K562 (cell line): ENCODE measurements around the gene KRT28. TPM values are rescaled to one million over a fixed set of nuclear protein-coding genes. Genes with fewer than 3 reads are reported as not detected.

Source experiments
- ATAC-seq: fragments of 200-7000 bp; cut with Tn5 transposase; 3 replicates; pipeline ENCODE4 v1.9.1; 2020; ENCODE audit warnings: moderate library complexity
- BruUV-seq: library from RNA; stranded (reverse); fragments of 400-500 nt; replicated peaks from 2 replicates; lab custom pipeline; 2021; lab: Mats Ljungman, UMichigan
- CTCF ChIA-PET: fragments of 300-600 bp; formaldehyde crosslinking; extraction: SDS; loops from one replicate; lab custom pipeline; 2021; ENCODE audit warnings: low intra/inter-chr PET ratio; lab: Yijun Ruan, JAX
- POLR2A ChIA-PET: fragments of 300-600, 350-650 bp; sonication (Branson Sonifier 250); formaldehyde crosslinking; extraction: SDS; loops from one replicate; lab custom pipeline; 2021; ENCODE audit warnings: antibody characterized with exemption, inconsistent platforms; lab: Yijun Ruan, JAX
- DNase-seq, 4 experiments: peaks; one replicate each; pipeline versions ENCODE4 v3.0.0 to v3.0.0-alpha.2; 2011 to 2018; ENCODE audit warnings: low spot score in 3 of 4, mixed read lengths in 3 of 4; ENCODE audit errors: extremely low read depth in 1 of 4
- FAIRE-seq: peaks from 2 replicates; lab custom pipeline; 2011; peaks lifted over from hg19 to GRCh38; lab: Jason Lieb, UNC
- H2AFZ ChIP-seq: 2 replicates; pipeline ENCODE4 v1.6.0; 2011; ENCODE audit warnings: low read depth, low read length, control low read depth, inconsistent platforms
- H3K27ac ChIP-seq: fragments of 200-600 bp; 3 replicates; pipeline ENCODE4 v1.8.0; 2011; ENCODE audit warnings: low read depth, mild to moderate bottlenecking, control low read depth, inconsistent platforms, low read length, moderate library complexity, mixed read lengths; ENCODE audit errors: extremely low read depth
- H3K27me3 ChIP-seq, 2 experiments: fragments of 300-600 bp in 1 of 2; 2 replicates in 1 of 2; 3 replicates in 1 of 2; pipeline versions ENCODE4 v1.6.0 to v1.8.0; 2011; ENCODE audit warnings: inconsistent platforms in 2 of 2, low read length in 2 of 2, mild to moderate bottlenecking in 1 of 2, mixed read lengths in 1 of 2, moderate library complexity in 1 of 2; ENCODE audit not compliant: control insufficient read depth in 2 of 2, insufficient read depth in 2 of 2
- H3K36me3 ChIP-seq: fragments of 300-600 bp; 3 replicates; pipeline ENCODE4 v1.8.0; 2011; ENCODE audit warnings: mild to moderate bottlenecking, low read length, inconsistent platforms; ENCODE audit not compliant: control insufficient read depth, insufficient read depth
- H3K4me1 ChIP-seq, 2 experiments: fragments of 200-600 bp in 1 of 2; replicated peaks in 1 of 2; 2 replicates in 1 of 2; 3 replicates in 1 of 2; pipeline versions ENCODE4 v1.5.1 to v1.8.0; 2011; ENCODE audit warnings: inconsistent platforms in 2 of 2, low read length in 2 of 2, mild to moderate bottlenecking in 1 of 2, mixed read lengths in 1 of 2, moderate library complexity in 1 of 2; ENCODE audit not compliant: control insufficient read depth in 2 of 2, insufficient read depth in 2 of 2
- H3K4me2 ChIP-seq: 2 replicates; pipeline ENCODE4 v1.6.1; 2011; ENCODE audit warnings: low read length, control low read depth, inconsistent platforms, mixed read lengths; ENCODE audit not compliant: insufficient read depth
- H3K4me3 ChIP-seq: fragments of 200-600 bp; sonication (generic), shearing (Covaris generic); 2 replicates; pipeline ENCODE4 v1.5.1; 2016; ENCODE audit warnings: control low read depth, inconsistent platforms
- H3K79me2 ChIP-seq: fragments of 200-600 bp; 3 replicates; pipeline ENCODE4 v1.8.0; 2011; ENCODE audit warnings: low read length, inconsistent platforms; ENCODE audit not compliant: control insufficient read depth, insufficient read depth
- H3K9ac ChIP-seq, 2 experiments: 2 replicates each; pipeline versions ENCODE4 v1.6.0 to v1.6.1; 2011; ENCODE audit warnings: low read depth in 2 of 2, low read length in 2 of 2, control low read depth in 1 of 2, inconsistent platforms in 1 of 2, mild to moderate bottlenecking in 1 of 2, mixed read lengths in 1 of 2; ENCODE audit not compliant: insufficient read depth in 1 of 2
- H3K9me1 ChIP-seq: one replicate; pipeline ENCODE4 v1.6.0; 2011; ENCODE audit warnings: inconsistent platforms, mild to moderate bottlenecking, low read length, moderate library complexity; ENCODE audit not compliant: control insufficient read depth, insufficient read depth
- H3K9me3 ChIP-seq: replicated peaks from 2 replicates; pipeline ENCODE4 v1.5.1; 2011; ENCODE audit warnings: low read depth, low read length, inconsistent platforms; ENCODE audit not compliant: control insufficient read depth, insufficient read depth
- H4K20me1 ChIP-seq: replicated peaks from 2 replicates; pipeline ENCODE4 v1.6.1; 2011; ENCODE audit warnings: low read length, inconsistent platforms, mixed read lengths; ENCODE audit not compliant: control insufficient read depth, insufficient read depth
- C11orf30 ChIP-seq: fragments of 450-650 bp; IDR thresholded peaks from 2 replicates; pipeline ENCODE4 v1.6.1; 2016; ENCODE audit warnings: low read depth, mild to moderate bottlenecking
- DDX20 ChIP-seq: fragments of 450-650 bp; IDR thresholded peaks from 2 replicates; pipeline ENCODE4 v1.6.1; 2016; ENCODE audit warnings: missing genetic modification characterization, low read depth, mild to moderate bottlenecking, missing compliant biosample characterization, moderate library complexity
- E2F3 ChIP-seq: fragments of 250-450 bp; sonication (Bioruptor Pico); IDR thresholded peaks from 2 replicates; pipeline ENCODE4 v1.4.0; 2020; ENCODE audit warnings: mild to moderate bottlenecking
- KLF6 ChIP-seq: fragments of 250-450 bp; sonication (Bioruptor Pico); IDR thresholded peaks from 2 replicates; pipeline ENCODE4 v1.4.0; 2020; ENCODE audit warnings: mild to moderate bottlenecking, moderate library complexity, borderline replicate concordance
- MAFF ChIP-seq: IDR thresholded peaks from 2 replicates; pipeline ENCODE4 v1.6.1; 2012; ENCODE audit warnings: low read length, improper control_type of control experiment
- MAFG ChIP-seq: fragments of 450-650 bp; conservative IDR thresholded peaks from 2 replicates; pipeline ENCODE4 v1.6.1; 2016; ENCODE audit warnings: missing genetic modification characterization, missing compliant biosample characterization
- SMARCA5 ChIP-seq: fragments of 450-650 bp; IDR thresholded peaks from 2 replicates; pipeline ENCODE4 v1.6.1; 2016
- U2AF1 ChIP-seq: fragments of 200-400 bp; formaldehyde crosslinking; optimal IDR thresholded peaks from 2 replicates; pipeline ENCODE3; 2017; ENCODE audit warnings: mild to moderate bottlenecking, low read depth, low read length, moderate library complexity
- ZNF316 ChIP-seq: fragments of 450-650 bp; IDR thresholded peaks from 2 replicates; pipeline ENCODE4 v1.6.1; 2016
- ZNF696 ChIP-seq: fragments of 250-450 bp; sonication (Bioruptor Pico); conservative IDR thresholded peaks from 2 replicates; pipeline ENCODE4 v1.4.0; 2020; ENCODE audit warnings: mild to moderate bottlenecking, moderate library complexity
- in situ Hi-C: fragments of 300-500 bp; cut with MboI; formaldehyde crosslinking; loops from 4 replicates; pipeline ENCODE4 v1.15.0; 2018; ENCODE audit warnings: inconsistent platforms, mixed read lengths
- intact Hi-C: fragments of 100-400 bp; cut with micrococcal nuclease; formaldehyde crosslinking; loops from 2 replicates; pipeline ENCODE4 v1.14.2; 2022
- polyA plus RNA-seq, 8 experiments: library from polyadenylated mRNA; depleted of rRNA in 4 of 8; stranded (reverse) in 5 of 8; unstranded in 3 of 8; fragments of >200 nt; fragmentation: Nextera tagmentation in 2 of 8; fragmentation: Illumina TruSeq in 1 of 8; extraction: Ambion mirVana in 2 of 8; extraction: Trizol in 1 of 8; gene quantifications; 2 replicates each; pipeline versions ENCODE4 v1.2.1 to v1.2.3, GENCODE V29; 2011 to 2014; ENCODE audit warnings: inconsistent platforms in 1 of 8, missing spikeins in 1 of 8
- total RNA-seq, 7 experiments: library from RNA; depleted of rRNA in 6 of 7; stranded (reverse); fragments of >200 nt in 6 of 7; fragmentation: Illumina TruSeq in 2 of 7; extraction: Trizol in 2 of 7; gene quantifications; 2 replicates each; pipeline versions ENCODE4 v1.2.1 to v1.2.3, GENCODE V29; 2011 to 2021; ENCODE audit warnings: low replicate concordance in 1 of 7

KRT28 gene
- total and polyA plus RNA-seq, 9 of the 15 experiments (the other 6 are each of a cell fraction or from before 2014, with no cell fraction given) = not detected

- TF ChIP-seq U2AF1 = no peak
- peak; percentile 53; the same call in 1 of the 2 replicates for TF ChIP-seq SMARCA5
- TF ChIP-seq DDX20 (tag) = no peak
- TF ChIP-seq ZNF696 (CRISPR knock-in tag) = no peak
- TF ChIP-seq E2F3 (CRISPR knock-in tag) = no peak
Measured at GRCh38 chr17:40836020-40836419, 36.3 kb upstream of the KRT28 start (continued).

- CTCF ChIA-PET = interaction anchor here (0.7 kb wide), 1 partner anchor 12 kb away, joined by 3 read pairs; no protein-coding TSS in a partner anchor
- H3K27ac ChIP-seq = no peak overlapping the region
- TF ChIP-seq ZNF316 = peak; percentile 94
- peak; percentile 67 for TF ChIP-seq MAFG (tag)
- TF ChIP-seq MAFF = peak; percentile 34; the same call in 1 of the 2 replicates
- no peak for TF ChIP-seq KLF6 (CRISPR knock-in tag)
- peak; percentile 86 for TF ChIP-seq C11orf30
- peaks cover 31% of the 10 kb centered on the region for H3K79me2 ChIP-seq
- no peak overlapping the region for H3K9ac ChIP-seq
- H2AFZ ChIP-seq = no peak overlapping the region
- peaks cover 36% of the 10 kb centered on the region for H3K36me3 ChIP-seq
- H3K27me3 ChIP-seq = no peaks in the 10 kb centered on the region
- POLR2A ChIA-PET = interaction anchor here (1.3 to 2.6 kb wide), 3 partner anchors 9 to 23 kb away, joined by 3 to 11 read pairs (median 9); no protein-coding TSS in a partner anchor
- intact Hi-C loops = no loop called here
- in situ Hi-C loops = no loop called here
- BruUV-seq = no TSS peak
- FAIRE-seq (no peak), DNase-seq (no peak), ATAC-seq (no peak)
- no peaks in the 10 kb centered on the region for H3K9me1 ChIP-seq
- H3K4me2 ChIP-seq = no peak overlapping the region
- no peak overlapping the region for H3K4me3 ChIP-seq
- no peaks in the 10 kb centered on the region for H4K20me1 ChIP-seq
- H3K9me3 ChIP-seq = no peaks in the 10 kb centered on the region
- peaks cover 2 to 18% of the 10 kb centered on the region in 2 experiments; a peak in 3 of 5 replicates for H3K4me1 ChIP-seq
Measured at GRCh38 chr17:40833882-40834281, 34.1 kb upstream of the KRT28 start.
